Esophagus muscularis mucosa (tissue), 4 donors: Measurements from ENCODE around the gene SCO1. TPM values are rescaled to one million over a fixed set of nuclear protein-coding genes. Genes with fewer than 3 reads are reported as not detected.

Source experiments
- DNase-seq: peaks from one replicate; pipeline ENCODE4 v3.0.0-alpha.2; 2017; ENCODE audit errors: extremely low spot score
- H3K27ac ChIP-seq, 4 donors: fragments of 200-600 bp; sonication (generic); replicated peaks in 1 of 4; 1 replicate in 3 of 4; 2 replicates in 1 of 4; pipeline ENCODE4 v1.5.1; 2016 to 2019; ENCODE audit warnings: mild to moderate bottlenecking in 1 of 4
- H3K27me3 ChIP-seq, 4 donors: fragments of 200-600 bp; sonication (generic); one replicate each; pipeline versions ENCODE4 v1.5.1 to v1.6.0; 2016 to 2019
- H3K36me3 ChIP-seq, 4 donors: fragments of 200-600 bp; sonication (generic); one replicate each; pipeline ENCODE4 v1.5.1; 2016 to 2019
- H3K4me1 ChIP-seq, 4 donors: fragments of 200-600 bp; sonication (generic); one replicate each; pipeline ENCODE4 v1.5.1; 2016 to 2019
- H3K4me3 ChIP-seq, 4 donors: fragments of 200-600 bp; sonication (generic); 1 replicate in 2 of 4; 2 replicates in 2 of 4; pipeline ENCODE4 v1.5.1; 2016 to 2019; ENCODE audit warnings: mild to moderate bottlenecking in 4 of 4, moderate library complexity in 1 of 4
- H3K9me3 ChIP-seq, 4 donors: fragments of 200-600 bp; sonication (generic); 1 replicate in 3 of 4; 2 replicates in 1 of 4; pipeline ENCODE4 v1.5.1; 2016 to 2019
- EP300 ChIP-seq: sonication (generic); formaldehyde crosslinking; IDR thresholded peaks from one replicate; pipeline ENCODE4 v1.6.1; 2017; ENCODE audit warnings: antibody characterized with exemption
- POLR2A ChIP-seq: fragments of 450-650 bp; IDR thresholded peaks from one replicate; pipeline ENCODE4 v1.6.1; 2017; ENCODE audit warnings: antibody characterized with exemption, moderate library complexity, mild to moderate bottlenecking, low read depth
- POLR2AphosphoS5 ChIP-seq, 2 donors: sonication (generic); formaldehyde crosslinking; IDR thresholded peaks; one replicate each; pipeline ENCODE4 v1.6.1; 2017; ENCODE audit warnings: antibody characterized with exemption in 2 of 2
- WGBS: methylation state at CpG from one replicate; pipeline ENCODE4 v1.1.5; 2018; 5-methylcytosine and 5-hydroxymethylcytosine counted together
- intact Hi-C: fragments of 100-400 bp; cut with DNase I; formaldehyde crosslinking; loops from one replicate; pipeline ENCODE4 v1.15.1; 2023
- total RNA-seq, 4 donors: library from RNA; depleted of rRNA; stranded (reverse); fragments of >200 nt; gene quantifications; one replicate each; pipeline versions ENCODE4 v1.1.0 to v1.2.1, GENCODE V29; 2016
- TF ChIP-seq, protein P1 (sequence below), 3 experiments: fragments of 200-600 bp in 2 of 3; fragments of 450-650 bp in 1 of 3; sonication (generic) in 2 of 3; IDR thresholded peaks; one replicate each; pipeline ENCODE4 v1.5.1; 2017 to 2019; ENCODE audit warnings: antibody characterized with exemption in 3 of 3, mild to moderate bottlenecking in 2 of 3, moderate library complexity in 1 of 3

Gene SCO1
- total RNA-seq, 4 donors from 2014 or later = 16.7 to 23.1 (median 18.6) TPM

DNA sequence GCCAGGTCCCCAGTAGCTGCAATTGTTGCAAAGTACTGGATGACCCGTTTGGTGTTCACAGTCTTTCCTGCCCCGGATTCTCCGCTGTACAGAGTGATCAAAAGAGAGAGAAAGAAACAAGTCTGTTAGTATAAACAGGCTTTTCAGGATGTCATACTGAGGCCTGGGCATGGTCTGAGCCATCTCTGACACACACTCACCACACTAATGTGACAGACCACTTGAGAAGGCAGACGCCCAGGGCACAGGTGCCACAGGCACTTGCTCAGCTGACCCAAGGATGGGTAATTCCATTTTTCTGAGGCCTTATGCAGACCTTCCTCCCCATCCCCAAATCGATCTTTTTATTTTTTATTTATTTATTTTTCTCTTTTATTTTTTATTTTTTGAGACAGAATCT lies 47.7 kb downstream of the SCO1 start:
- TF ChIP-seq POLR2AphosphoS5 (IDR thresholded peaks at IDR 0.05) (no peak), EP300 (no peak), POLR2A (no peak)
- TF ChIP-seq, protein P1, sequence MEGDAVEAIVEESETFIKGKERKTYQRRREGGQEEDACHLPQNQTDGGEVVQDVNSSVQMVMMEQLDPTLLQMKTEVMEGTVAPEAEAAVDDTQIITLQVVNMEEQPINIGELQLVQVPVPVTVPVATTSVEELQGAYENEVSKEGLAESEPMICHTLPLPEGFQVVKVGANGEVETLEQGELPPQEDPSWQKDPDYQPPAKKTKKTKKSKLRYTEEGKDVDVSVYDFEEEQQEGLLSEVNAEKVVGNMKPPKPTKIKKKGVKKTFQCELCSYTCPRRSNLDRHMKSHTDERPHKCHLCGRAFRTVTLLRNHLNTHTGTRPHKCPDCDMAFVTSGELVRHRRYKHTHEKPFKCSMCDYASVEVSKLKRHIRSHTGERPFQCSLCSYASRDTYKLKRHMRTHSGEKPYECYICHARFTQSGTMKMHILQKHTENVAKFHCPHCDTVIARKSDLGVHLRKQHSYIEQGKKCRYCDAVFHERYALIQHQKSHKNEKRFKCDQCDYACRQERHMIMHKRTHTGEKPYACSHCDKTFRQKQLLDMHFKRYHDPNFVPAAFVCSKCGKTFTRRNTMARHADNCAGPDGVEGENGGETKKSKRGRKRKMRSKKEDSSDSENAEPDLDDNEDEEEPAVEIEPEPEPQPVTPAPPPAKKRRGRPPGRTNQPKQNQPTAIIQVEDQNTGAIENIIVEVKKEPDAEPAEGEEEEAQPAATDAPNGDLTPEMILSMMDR (IDR thresholded peaks at IDR 0.05) = no peak

DNA sequence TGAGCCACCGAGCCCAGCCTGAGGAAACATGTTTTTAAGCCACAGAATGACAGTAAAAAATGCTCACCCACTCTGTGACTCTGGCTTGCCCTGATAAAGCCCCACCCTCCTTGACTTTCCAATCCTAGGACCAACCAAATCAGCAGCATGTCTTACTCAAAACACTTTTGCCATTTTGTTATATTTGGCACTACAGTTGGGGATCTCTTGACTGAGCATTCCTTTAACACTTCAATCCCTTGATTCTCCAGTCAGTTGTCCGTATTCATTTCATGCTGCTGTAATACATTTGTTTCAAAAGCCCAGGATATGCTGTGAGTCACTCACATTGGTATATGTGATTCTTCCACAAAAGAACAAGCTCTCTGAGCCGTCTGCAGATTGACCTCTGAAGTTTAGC lies 48.4 kb downstream of the SCO1 start:
- WGBS = 94% methylated on average over 3 of the region's 3 CpGs

More for the DNA sequence above, 47.7 kb downstream of the SCO1 start:
- no peak overlapping the region for H3K27ac ChIP-seq
- no peak overlapping the region for H3K4me3 ChIP-seq
- DNase-seq = no peak
- H3K36me3 ChIP-seq = peaks cover 0 to 20% (median 9%) of the 10 kb centered on the region in 4 donors
- 88% methylated on average over 5 of the region's 5 CpGs for WGBS
- H3K4me1 ChIP-seq = no peaks in the 10 kb centered on the region
- no peaks in the 10 kb centered on the region for H3K27me3 ChIP-seq
- H3K9me3 ChIP-seq = no peaks in the 10 kb centered on the region
- intact Hi-C loops = loop anchor here (5.0 to 10.0 kb wide), 3 partner anchors 33 to 198 kb away; no protein-coding TSS in a partner anchor

DNA sequence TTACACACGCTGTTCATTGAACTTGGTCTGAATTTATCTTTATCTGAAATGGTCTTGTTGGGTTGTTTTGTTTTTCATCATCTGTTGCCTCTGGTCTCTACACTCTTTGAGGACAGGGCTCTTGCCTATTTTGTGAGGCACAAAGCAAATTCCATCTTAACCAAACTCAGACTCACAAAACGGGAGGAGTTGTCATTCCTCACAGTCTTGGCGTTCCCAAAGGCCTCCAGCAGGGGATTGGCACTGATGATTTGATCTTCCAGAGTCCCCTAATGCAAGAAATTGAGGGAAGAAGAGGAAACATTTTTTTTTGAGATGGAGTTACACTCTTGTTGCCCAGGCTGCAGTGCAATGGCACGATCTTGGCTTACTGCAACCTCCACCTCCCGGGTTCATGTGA lies 49.0 kb downstream of the SCO1 start:
- WGBS = 91% methylated on average over 5 of the region's 5 CpGs

More for the DNA sequence above, 48.4 kb downstream of the SCO1 start:
- intact Hi-C loops = loop anchor here (5.0 to 10.0 kb wide), 3 partner anchors 33 to 198 kb away; no protein-coding TSS in a partner anchor
- no peak overlapping the region for H3K27ac ChIP-seq
- no peaks in the 10 kb centered on the region for H3K4me1 ChIP-seq
- no peak overlapping the region for H3K4me3 ChIP-seq
- DNase-seq = no peak
- no peaks in the 10 kb centered on the region for H3K9me3 ChIP-seq
- TF ChIP-seq POLR2AphosphoS5 (IDR thresholded peaks at IDR 0.05) = no peak
- TF ChIP-seq, protein P1 (IDR thresholded peaks at IDR 0.05) = no peak
- no peak for TF ChIP-seq POLR2A
- no peak for TF ChIP-seq EP300
- no peaks in the 10 kb centered on the region for H3K27me3 ChIP-seq
- H3K36me3 ChIP-seq = peaks cover 0 to 26% (median 11%) of the 10 kb centered on the region in 4 donors

DNA sequence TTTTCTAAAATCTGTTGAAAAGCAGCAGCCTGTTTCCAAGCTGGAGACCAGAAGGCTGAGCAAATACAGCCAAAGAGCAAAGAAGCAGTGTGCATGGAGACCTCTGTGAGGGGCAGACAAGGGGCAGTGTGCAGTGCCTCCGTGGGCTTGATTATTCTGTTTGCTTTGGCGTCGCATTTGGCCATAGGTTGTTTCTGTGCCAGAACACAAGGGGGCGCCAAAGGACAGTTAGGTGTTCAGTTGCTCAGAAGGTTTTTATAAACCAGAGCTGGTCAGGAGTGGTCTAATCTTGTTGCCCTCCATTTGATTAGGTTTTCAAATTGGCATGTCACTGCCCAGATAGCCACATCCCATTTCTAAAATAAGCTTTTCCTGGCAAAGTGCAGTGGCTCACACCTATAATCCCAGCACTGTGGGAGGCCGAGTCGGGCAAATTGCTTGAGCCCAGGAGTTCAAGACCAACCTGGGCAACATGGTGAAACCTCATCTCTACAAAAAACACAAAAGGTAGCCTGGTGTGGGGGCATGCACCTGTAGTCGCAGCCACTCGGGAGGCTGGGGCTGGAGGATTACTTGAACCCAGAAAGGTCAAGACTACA lies 50.8 kb downstream of the SCO1 start:
- H3K36me3 ChIP-seq = peaks cover 0 to 48% (median 20%) of the 10 kb centered on the region in 4 donors
- H3K9me3 ChIP-seq = no peaks in the 10 kb centered on the region
- H3K27ac ChIP-seq = no peak overlapping the region
- H3K27me3 ChIP-seq = no peaks in the 10 kb centered on the region
- no peak overlapping the region for H3K4me3 ChIP-seq
- DNase-seq = peak; percentile 93
- TF ChIP-seq EP300 (no peak), POLR2AphosphoS5 (IDR thresholded peaks at IDR 0.05) (no peak), POLR2A (no peak)
- TF ChIP-seq, protein P1 (IDR thresholded peaks at IDR 0.05) = peak; percentile 75 to 89 (median 79)
- no peaks in the 10 kb centered on the region for H3K4me1 ChIP-seq
- 40% methylated on average over 5 of the region's 8 CpGs for WGBS
- intact Hi-C loops = loop anchor here (5.0 to 10.0 kb wide), 3 partner anchors 36 to 201 kb away; no protein-coding TSS in a partner anchor

More for the DNA sequence above, 49.0 kb downstream of the SCO1 start:
- peaks cover 0 to 32% (median 11%) of the 10 kb centered on the region in 4 donors for H3K36me3 ChIP-seq
- H3K27ac ChIP-seq = no peak overlapping the region
- TF ChIP-seq POLR2AphosphoS5 (IDR thresholded peaks at IDR 0.05) (no peak), EP300 (no peak), POLR2A (no peak)
- TF ChIP-seq, protein P1 (IDR thresholded peaks at IDR 0.05) = no peak
- intact Hi-C loops = loop anchor here (5.0 to 10.0 kb wide), 3 partner anchors 34 to 199 kb away; no protein-coding TSS in a partner anchor
- no peak for DNase-seq
- no peaks in the 10 kb centered on the region for H3K9me3 ChIP-seq
- no peaks in the 10 kb centered on the region for H3K4me1 ChIP-seq
- no peaks in the 10 kb centered on the region for H3K27me3 ChIP-seq
- H3K4me3 ChIP-seq = no peak overlapping the region
